Astrocyte (in vitro differentiated cells and primary cell): ENCODE data around the gene ADAMTS16.

Source experiments
- EZH2 ChIP-seq: IDR thresholded peaks from 2 replicates; pipeline ENCODE4 v1.6.1; 2012; ENCODE audit warnings: mild to moderate bottlenecking, low read length, inconsistent platforms; ENCODE audit not compliant: insufficient read depth
- TF ChIP-seq, protein P1 (sequence below): IDR thresholded peaks from 2 replicates; pipeline ENCODE4 v1.5.1; 2011; ENCODE audit warnings: low read depth, mild to moderate bottlenecking, inconsistent platforms, low read length, moderate library complexity; ENCODE audit not compliant: insufficient read depth

DNA sequence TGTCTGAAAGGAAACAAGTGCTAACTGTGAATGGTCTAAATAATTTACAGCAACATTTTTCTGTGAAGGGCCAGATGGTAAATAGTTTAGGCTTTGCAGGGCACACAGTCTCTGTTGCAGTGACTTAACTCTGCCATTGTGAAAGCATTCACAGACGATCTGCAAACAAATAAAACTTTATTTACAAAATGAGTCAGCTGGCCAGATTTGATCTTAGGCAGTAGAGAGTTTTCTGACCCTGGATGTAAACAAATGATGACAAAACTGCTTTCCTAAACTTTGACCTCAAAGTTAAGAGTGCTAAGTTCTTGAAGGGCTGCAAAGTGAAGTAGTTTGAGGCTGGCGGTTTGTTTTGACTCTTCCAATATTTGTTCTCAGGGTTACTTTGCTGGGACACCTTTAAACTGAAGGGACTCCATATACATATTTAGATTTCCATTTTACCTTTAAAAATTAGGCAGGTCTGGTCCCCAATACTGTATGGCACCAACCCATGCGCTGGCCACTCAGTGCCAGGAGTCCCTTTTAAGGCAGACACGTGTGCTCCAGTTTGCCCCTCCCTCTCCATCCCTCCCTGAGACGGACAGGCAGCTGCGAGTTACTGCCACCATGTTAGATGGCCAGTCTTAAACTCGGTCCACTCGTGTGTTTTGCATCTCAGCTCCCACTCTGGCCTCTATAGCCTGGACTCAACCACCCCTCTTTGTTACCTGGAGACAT is 4.0 kb upstream of the ADAMTS16 start:
- no peak for TF ChIP-seq EZH2
- TF ChIP-seq, protein P1, sequence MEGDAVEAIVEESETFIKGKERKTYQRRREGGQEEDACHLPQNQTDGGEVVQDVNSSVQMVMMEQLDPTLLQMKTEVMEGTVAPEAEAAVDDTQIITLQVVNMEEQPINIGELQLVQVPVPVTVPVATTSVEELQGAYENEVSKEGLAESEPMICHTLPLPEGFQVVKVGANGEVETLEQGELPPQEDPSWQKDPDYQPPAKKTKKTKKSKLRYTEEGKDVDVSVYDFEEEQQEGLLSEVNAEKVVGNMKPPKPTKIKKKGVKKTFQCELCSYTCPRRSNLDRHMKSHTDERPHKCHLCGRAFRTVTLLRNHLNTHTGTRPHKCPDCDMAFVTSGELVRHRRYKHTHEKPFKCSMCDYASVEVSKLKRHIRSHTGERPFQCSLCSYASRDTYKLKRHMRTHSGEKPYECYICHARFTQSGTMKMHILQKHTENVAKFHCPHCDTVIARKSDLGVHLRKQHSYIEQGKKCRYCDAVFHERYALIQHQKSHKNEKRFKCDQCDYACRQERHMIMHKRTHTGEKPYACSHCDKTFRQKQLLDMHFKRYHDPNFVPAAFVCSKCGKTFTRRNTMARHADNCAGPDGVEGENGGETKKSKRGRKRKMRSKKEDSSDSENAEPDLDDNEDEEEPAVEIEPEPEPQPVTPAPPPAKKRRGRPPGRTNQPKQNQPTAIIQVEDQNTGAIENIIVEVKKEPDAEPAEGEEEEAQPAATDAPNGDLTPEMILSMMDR = no peak
